BLaER1 treated with 17β-estradiol and CSF1 and Interleukin-3, amounts not matched to agents 10 nM and 100 nM (cell line): ENCODE measurements around the gene DRAXIN.

Experiments
- H3K27ac ChIP-seq, 11 experiments: shearing (Covaris generic); formaldehyde crosslinking; 2 replicates each; pipeline ENCODE4 v1.8.1; 2022
- H3K27me3 ChIP-seq, 11 experiments: shearing (Covaris generic); formaldehyde crosslinking; 2 replicates each; pipeline ENCODE4 v1.8.1; 2022
- H3K36me3 ChIP-seq, 11 experiments: shearing (Covaris generic); formaldehyde crosslinking; 2 replicates each; pipeline ENCODE4 v1.8.1; 2022
- H3K4me1 ChIP-seq, 10 experiments: shearing (Covaris generic); formaldehyde crosslinking; 2 replicates each; pipeline ENCODE4 v1.8.1; 2022
- H3K4me2 ChIP-seq, 11 experiments: shearing (Covaris generic); formaldehyde crosslinking; 2 replicates each; pipeline ENCODE4 v1.8.1; 2022
- H3K4me3 ChIP-seq, 10 experiments: shearing (Covaris generic); formaldehyde crosslinking; 2 replicates each; pipeline ENCODE4 v1.8.1; 2022
- H3K9ac ChIP-seq, 11 experiments: shearing (Covaris generic); formaldehyde crosslinking; 2 replicates each; pipeline ENCODE4 v1.8.1; 2022
- H3K9me3 ChIP-seq, 11 experiments: shearing (Covaris generic); formaldehyde crosslinking; replicated peaks in 1 of 11; 2 replicates each; pipeline ENCODE4 v1.8.1; 2022
- H4K20me1 ChIP-seq, 11 experiments: shearing (Covaris generic); formaldehyde crosslinking; 2 replicates each; pipeline ENCODE4 v1.8.1; 2022
- Cebpa-rat ChIP-seq, 11 experiments: shearing (Covaris generic); IDR thresholded peaks; 2 replicates each; pipeline ENCODE4 v1.8.1; 2022

DRAXIN gene

GRCh38 chr1:11725616-11726015 lies 34.1 kb downstream of the DRAXIN start:
- Histone ChIP-seq H3K4me3 (peak overlapping the region in 2 of 10 experiments; percentile 17 to 28; a peak in 2 of 20 replicates), H3K27ac (peak overlapping the region in 10 of 11 experiments; percentile 40 to 98 (median 66); a peak in 19 of 22 replicates), H3K4me2 (peak overlapping the region; percentile 16 to 98 (median 83); a peak in 21 of 22 replicates), H3K36me3 (peaks cover 0 to 66% (median 54%) of the 10 kb centered on the region in 11 experiments; a peak in 16 of 22 replicates), H3K27me3 (no peaks in the 10 kb centered on the region), H4K20me1 (no peaks in the 10 kb centered on the region), H3K9me3 (no peaks in the 10 kb centered on the region), H3K4me1 (peaks cover 47 to 81% (median 69%) of the 10 kb centered on the region in 10 experiments), H3K9ac (peak overlapping the region in 10 of 11 experiments; percentile 4 to 66 (median 44); a peak in 16 of 22 replicates)
- TF ChIP-seq Cebpa-rat (IDR thresholded peaks at IDR 0.05): no peak

GRCh38 chr1:11727119-11727518 lies 35.6 kb downstream of the DRAXIN start:
- Histone ChIP-seq H3K9me3 (no peaks in the 10 kb centered on the region), H3K27me3 (no peaks in the 10 kb centered on the region), H3K4me2 (peak overlapping the region in 10 of 11 experiments; percentile 48 to 98 (median 83); a peak in 19 of 22 replicates), H3K27ac (peak overlapping the region in 9 of 11 experiments; percentile 40 to 98 (median 66); a peak in 15 of 22 replicates), H3K9ac (peak overlapping the region in 3 of 11 experiments; percentile 26 to 66 (median 43); a peak in 3 of 22 replicates), H3K4me1 (peaks cover 60 to 87% (median 79%) of the 10 kb centered on the region in 10 experiments), H3K4me3 (no peak overlapping the region), H4K20me1 (no peaks in the 10 kb centered on the region), H3K36me3 (peaks cover 0 to 51% (median 39%) of the 10 kb centered on the region in 11 experiments; a peak in 15 of 22 replicates)
- TF ChIP-seq Cebpa-rat (IDR thresholded peaks at IDR 0.05): no peak

GRCh38 chr1:11728126-11728806 lies 36.8 kb downstream of the DRAXIN start:
- Histone ChIP-seq H4K20me1 (no peaks in the 10 kb centered on the region), H3K27ac (peak overlapping the region in 8 of 11 experiments; percentile 89 to 99 (median 96); a peak in 16 of 22 replicates), H3K4me2 (peak overlapping the region; percentile 33 to 98 (median 95)), H3K9me3 (no peaks in the 10 kb centered on the region), H3K9ac (peak overlapping the region in 3 of 11 experiments; percentile 5 to 83 (median 18); a peak in 1 of 22 replicates), H3K27me3 (no peaks in the 10 kb centered on the region), H3K4me3 (no peak overlapping the region), H3K4me1 (peaks cover 71 to 98% (median 90%) of the 10 kb centered on the region in 10 experiments), H3K36me3 (peaks cover 0 to 40% (median 27%) of the 10 kb centered on the region in 11 experiments; a peak in 14 of 22 replicates)
- TF ChIP-seq Cebpa-rat (IDR thresholded peaks at IDR 0.05): no peak

- Histone ChIP-seq H3K4me2 (peak overlapping the region; percentile 84 to 98 (median 95)), H3K4me3 (peak overlapping the region in 7 of 10 experiments; percentile 15 to 55 (median 47); a peak in 8 of 20 replicates), H3K4me1 (peaks cover 71 to 100% (median 95%) of the 10 kb centered on the region in 10 experiments), H3K27ac (peak overlapping the region; percentile 52 to 99 (median 94); a peak in 21 of 22 replicates), H3K9me3 (no peaks in the 10 kb centered on the region), H3K27me3 (no peaks in the 10 kb centered on the region), H3K36me3 (peaks cover 0 to 31% (median 19%) of the 10 kb centered on the region in 11 experiments; a peak in 12 of 22 replicates), H4K20me1 (no peaks in the 10 kb centered on the region), H3K9ac (peak overlapping the region in 9 of 11 experiments; percentile 64 to 96 (median 81); a peak in 18 of 22 replicates)
- TF ChIP-seq Cebpa-rat (IDR thresholded peaks at IDR 0.05): peak in 5 of 11 experiments; percentile 55 to 68 (median 59); a peak in 5 of 22 replicates
These were observed 37.6 kb downstream of the DRAXIN start for GRCh38 chr1:11729155-11729497.

- TF ChIP-seq Cebpa-rat (IDR thresholded peaks at IDR 0.05): no peak
- peaks cover 71 to 100% (median 94%) of the 10 kb centered on the region in 10 experiments for H3K4me1 ChIP-seq
- peak overlapping the region; percentile 52 to 99 (median 94); a peak in 21 of 22 replicates for H3K27ac ChIP-seq
- no peaks in the 10 kb centered on the region for H3K27me3 ChIP-seq
- no peaks in the 10 kb centered on the region for H3K9me3 ChIP-seq
- peak overlapping the region in 9 of 11 experiments; percentile 64 to 96 (median 81); a peak in 18 of 22 replicates for H3K9ac ChIP-seq
- no peaks in the 10 kb centered on the region for H4K20me1 ChIP-seq
- peak overlapping the region in 7 of 10 experiments; percentile 15 to 55 (median 47); a peak in 12 of 20 replicates for H3K4me3 ChIP-seq
- H3K4me2 ChIP-seq: peak overlapping the region; percentile 84 to 98 (median 95)
- H3K36me3 ChIP-seq: peaks cover 0 to 26% (median 12%) of the 10 kb centered on the region in 11 experiments; a peak in 12 of 22 replicates
These were observed 38.3 kb downstream of the DRAXIN start for GRCh38 chr1:11729498-11730428.

GRCh38 chr1:11730429-11730891 lies 39.0 kb downstream of the DRAXIN start:
- peak overlapping the region; percentile 56 to 99 (median 94) for H3K27ac ChIP-seq
- H3K4me3 ChIP-seq: peak overlapping the region in 8 of 10 experiments; percentile 23 to 60 (median 46); a peak in 15 of 20 replicates
- H3K9ac ChIP-seq: peak overlapping the region; percentile 43 to 96 (median 80); a peak in 21 of 22 replicates

GRCh38 chr1:11731691-11732283 lies 40.3 kb downstream of the DRAXIN start:
- no peaks in the 10 kb centered on the region for H3K27me3 ChIP-seq
- H3K27ac ChIP-seq: peak overlapping the region; percentile 30 to 99 (median 94); a peak in 21 of 22 replicates
- no peaks in the 10 kb centered on the region for H3K9me3 ChIP-seq
- peaks cover 62 to 92% (median 88%) of the 10 kb centered on the region in 10 experiments for H3K4me1 ChIP-seq
- TF ChIP-seq Cebpa-rat (IDR thresholded peaks at IDR 0.05): no peak
- peak overlapping the region; percentile 84 to 98 (median 95) for H3K4me2 ChIP-seq
- H4K20me1 ChIP-seq: no peaks in the 10 kb centered on the region
- H3K4me3 ChIP-seq: peak overlapping the region in 9 of 10 experiments; percentile 14 to 60 (median 39); a peak in 13 of 20 replicates
- H3K36me3 ChIP-seq: peaks cover 0 to 7% (median 3%) of the 10 kb centered on the region in 11 experiments; a peak in 10 of 22 replicates
- H3K9ac ChIP-seq: peak overlapping the region in 10 of 11 experiments; percentile 62 to 96 (median 80); a peak in 19 of 22 replicates

More at GRCh38 chr1:11730429-11730891, 39.0 kb downstream of the DRAXIN start:
- H3K9me3 ChIP-seq: no peaks in the 10 kb centered on the region
- H3K4me1 ChIP-seq: peaks cover 67 to 100% (median 94%) of the 10 kb centered on the region in 10 experiments
- peak overlapping the region; percentile 84 to 98 (median 95) for H3K4me2 ChIP-seq
- H3K27me3 ChIP-seq: no peaks in the 10 kb centered on the region
- H3K36me3 ChIP-seq: peaks cover 0 to 19% (median 8%) of the 10 kb centered on the region in 11 experiments; a peak in 10 of 22 replicates
- H4K20me1 ChIP-seq: no peaks in the 10 kb centered on the region
- TF ChIP-seq Cebpa-rat (IDR thresholded peaks at IDR 0.05): peak; percentile 76 to 99 (median 96); a peak in 21 of 22 replicates
